ENCODE results near the gene CCDC106.

GRCh38 chr19:55689411-55690108 is 41.5 kb downstream of the CCDC106 start:
- TF ChIP-seq POLR2AphosphoS5 (IDR thresholded peaks at IDR 0.05; ENCODE audit: low read depth, low read length) (no peak), REST (IDR thresholded peaks at IDR 0.05; ENCODE audit: insufficient read depth in 1 of 2, low read depth in 2 of 2, low read length in 1 of 2) (no peak), CTCF (IDR thresholded peaks at IDR 0.05) (no peak), TCF7L2 (IDR thresholded peaks at IDR 0.05; ENCODE audit: low read depth, low read length) (no peak), SIN3A (IDR thresholded peaks at IDR 0.05; ENCODE audit: borderline replicate concordance, insufficient read depth, low read depth, low read length) (no peak)
